ENCODE data around the gene PTPN6. TPM values are rescaled to one million over a fixed set of nuclear protein-coding genes. Genes with fewer than 3 reads are reported as not detected.

PTPN6 gene
- total and polyA plus RNA-seq, 2 of the 13 experiments (the other 11 are each of a cell fraction or from before 2014, with no cell fraction given) = 10.5 to 10.6 TPM

- TF ChIP-seq TFE3 (CRISPR knock-in tag; IDR thresholded peaks at IDR 0.05) (no peak), NR0B2 (CRISPR knock-in tag; IDR thresholded peaks at IDR 0.05) (peak; percentile 76), ZNF550 (CRISPR knock-in tag; IDR thresholded peaks at IDR 0.05; ENCODE audit: borderline replicate concordance) (0 out of 2 replicates have a peak, but pooled peaks have one; percentile 41), HDAC2 (CRISPR knock-in tag; IDR thresholded peaks at IDR 0.05) (no peak), SAP130 (CRISPR knock-in tag; IDR thresholded peaks at IDR 0.05; ENCODE audit: low read depth) (no peak), HNRNPUL1 (IDR thresholded peaks at IDR 0.05; ENCODE audit: low read depth, low read length) (no peak), ZFP41 (CRISPR knock-in tag; IDR thresholded peaks at IDR 0.05; ENCODE audit: borderline replicate concordance) (peak; percentile 26; the same call in 1 of the 2 replicates), ZNF776 (CRISPR knock-in tag; IDR thresholded peaks at IDR 0.05) (0 out of 2 replicates have a peak, but pooled peaks have one; percentile 24), TFDP2 (CRISPR knock-in tag; IDR thresholded peaks at IDR 0.05) (no peak)
Observed at GRCh38 chr12:6945613-6946012, 5.5 kb upstream of the PTPN6 start (continued).
